Mesothelial cell of epicardium (in vitro differentiated cells): Measurements from ENCODE around the gene HNRNPA3. TPM values are rescaled to one million over a fixed set of nuclear protein-coding genes. Genes with fewer than 3 reads are reported as not detected.

Experiments
- DNase-seq, 2 experiments: peaks; one replicate each; pipeline ENCODE4 v3.0.0; 2021; ENCODE audit warnings: low spot score in 2 of 2; ENCODE audit not compliant: unreplicated experiment in 2 of 2
- H3K27ac Mint-ChIP-seq: 2 replicates; pipeline ENCODE4 v1.8.0; 2021; ENCODE audit warnings: mixed read lengths
- H3K27me3 Mint-ChIP-seq: 2 replicates; pipeline ENCODE4 v1.8.0; 2021; ENCODE audit warnings: low read depth, mixed read lengths
- H3K36me3 Mint-ChIP-seq: 2 replicates; pipeline ENCODE4 v1.8.0; 2021; ENCODE audit warnings: mixed read lengths
- H3K4me1 Mint-ChIP-seq: 2 replicates; pipeline ENCODE4 v1.8.0; 2021; ENCODE audit warnings: mixed read lengths
- H3K4me3 Mint-ChIP-seq: 2 replicates; pipeline ENCODE4 v1.8.0; 2021; ENCODE audit warnings: mild to moderate bottlenecking, moderate library complexity, mixed read lengths
- H3K9me3 Mint-ChIP-seq: 2 replicates; pipeline ENCODE4 v1.8.0; 2021; ENCODE audit warnings: mixed read lengths
- CTCF ChIP-seq: fragments of 200-600 bp; sonication (generic); IDR thresholded peaks from one replicate; pipeline ENCODE4 v1.5.0; 2021; ENCODE audit warnings: antibody characterized with exemption; ENCODE audit not compliant: unreplicated experiment
- microRNA-seq: library from miRNA; unstranded; fragments of <30 nt; microRNA quantifications from one replicate; pipeline ENCODE4 v1.2.0, GENCODE V29; 2021; ENCODE audit warnings: inconsistent platforms, mixed read lengths
- total RNA-seq: library from RNA; stranded (reverse); gene quantifications from 3 replicates; pipeline ENCODE4 v1.2.1, GENCODE V29; 2021

HNRNPA3 gene
- total RNA-seq, 1 donor from 2014 or later, result 264 TPM

GRCh38 chr2:177271981-177272666, 59.5 kb downstream of the HNRNPA3 start:
- Mint-ChIP-seq H3K9me3 (no peaks in the 10 kb centered on the region), H3K4me3 (no peak overlapping the region), H3K27ac (no peak overlapping the region), H3K36me3 (no peaks in the 10 kb centered on the region), H3K27me3 (no peaks in the 10 kb centered on the region), H3K4me1 (peaks cover 16% of the 10 kb centered on the region)
- no peak for TF ChIP-seq CTCF
- no peak for DNase-seq

GRCh38 chr2:177272765-177273164, 60.2 kb downstream of the HNRNPA3 start:
- TF ChIP-seq CTCF, result no peak
- Mint-ChIP-seq H3K27ac (no peak overlapping the region), H3K36me3 (no peaks in the 10 kb centered on the region), H3K9me3 (no peaks in the 10 kb centered on the region), H3K27me3 (no peaks in the 10 kb centered on the region), H3K4me1 (peaks cover 11% of the 10 kb centered on the region), H3K4me3 (no peak overlapping the region)
- no peak for DNase-seq

GRCh38 chr2:177273408-177273807, 60.8 kb downstream of the HNRNPA3 start:
- Mint-ChIP-seq H3K9me3 (no peaks in the 10 kb centered on the region), H3K27ac (no peak overlapping the region), H3K4me1 (peaks cover 6% of the 10 kb centered on the region), H3K4me3 (no peak overlapping the region), H3K36me3 (no peaks in the 10 kb centered on the region), H3K27me3 (no peaks in the 10 kb centered on the region)
- TF ChIP-seq CTCF, result no peak
- DNase-seq, result no peak

Small RNA genes lying within 50 kb of the gene (microRNA-seq; reads per million reads assigned to microRNA genes)
- gene MIR3128, result not detected

Other genes with a start within 250 kb of the HNRNPA3 start
- gene NFE2L2, start 51.9 kb downstream of the HNRNPA3 start, total RNA-seq, result 93.1 to 93.9 TPM (median 93.3 TPM) in 3 replicates
- gene AGPS, start 180.0 kb downstream of the HNRNPA3 start, total RNA-seq, result 43.9 to 47.9 TPM (median 47.3 TPM) in 3 replicates